ENCODE data around the gene AFP. TPM values are rescaled to one million over a fixed set of nuclear protein-coding genes. Genes with fewer than 3 reads are reported as not detected.

Gene AFP
- polyA plus RNA-seq, 1 donor (not counting 4 experiments of a cell fraction or from before 2014, with no cell fraction given), result 1.8 TPM

GRCh38 chr4:73501664-73502265 is 65.7 kb downstream of the AFP start:
- H3K27me3 ChIP-seq (ENCODE audit: control insufficient read depth, extremely low read depth, insufficient read depth, low read length), result no peaks in the 10 kb centered on the region
- peaks cover 6% of the 10 kb centered on the region for H3K4me1 ChIP-seq (ENCODE audit: control insufficient read depth, extremely low read depth, insufficient read depth, low read length)
- dilution Hi-C loops (cut with MboI; ENCODE audit: extremely low pct_ligation_motif_present, low sequenced_read_pairs), result no loop called here
- no peak overlapping the region for H3K9ac ChIP-seq (ENCODE audit: control insufficient read depth, extremely low read depth, insufficient read depth, low read length)
- no peaks in the 10 kb centered on the region for H4K20me1 ChIP-seq (ENCODE audit: control insufficient read depth, extremely low read depth, insufficient read depth, low read length)
- H3K79me2 ChIP-seq (ENCODE audit: control insufficient read depth, insufficient read depth, low read length), result no peaks in the 10 kb centered on the region
- peak overlapping the region; percentile 20 for H2AFZ ChIP-seq (ENCODE audit: control insufficient read depth, low read length)
- no peak for TF ChIP-seq EZH2 (IDR thresholded peaks at IDR 0.05; ENCODE audit: low read length)
- TF ChIP-seq, protein P1, sequence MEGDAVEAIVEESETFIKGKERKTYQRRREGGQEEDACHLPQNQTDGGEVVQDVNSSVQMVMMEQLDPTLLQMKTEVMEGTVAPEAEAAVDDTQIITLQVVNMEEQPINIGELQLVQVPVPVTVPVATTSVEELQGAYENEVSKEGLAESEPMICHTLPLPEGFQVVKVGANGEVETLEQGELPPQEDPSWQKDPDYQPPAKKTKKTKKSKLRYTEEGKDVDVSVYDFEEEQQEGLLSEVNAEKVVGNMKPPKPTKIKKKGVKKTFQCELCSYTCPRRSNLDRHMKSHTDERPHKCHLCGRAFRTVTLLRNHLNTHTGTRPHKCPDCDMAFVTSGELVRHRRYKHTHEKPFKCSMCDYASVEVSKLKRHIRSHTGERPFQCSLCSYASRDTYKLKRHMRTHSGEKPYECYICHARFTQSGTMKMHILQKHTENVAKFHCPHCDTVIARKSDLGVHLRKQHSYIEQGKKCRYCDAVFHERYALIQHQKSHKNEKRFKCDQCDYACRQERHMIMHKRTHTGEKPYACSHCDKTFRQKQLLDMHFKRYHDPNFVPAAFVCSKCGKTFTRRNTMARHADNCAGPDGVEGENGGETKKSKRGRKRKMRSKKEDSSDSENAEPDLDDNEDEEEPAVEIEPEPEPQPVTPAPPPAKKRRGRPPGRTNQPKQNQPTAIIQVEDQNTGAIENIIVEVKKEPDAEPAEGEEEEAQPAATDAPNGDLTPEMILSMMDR (optimal IDR thresholded peaks at IDR 0.05 in 1 of 3, IDR thresholded peaks at IDR 0.05 in 1 of 3, conservative IDR thresholded peaks at IDR 0.05 in 1 of 3; ENCODE audit: extremely low read depth in 1 of 3, insufficient read depth in 2 of 3, low read length in 3 of 3), result no peak
- FAIRE-seq (no peak), DNase-seq (ENCODE audit: low read depth, low spot score) (no peak)
- H3K36me3 ChIP-seq (ENCODE audit: control insufficient read depth in 2 of 2, extremely low read depth in 1 of 2, insufficient read depth in 2 of 2, low read length in 2 of 2), result no peaks in the 10 kb centered on the region
- no peak overlapping the region for H3K4me2 ChIP-seq (ENCODE audit: control insufficient read depth, extremely low read depth, insufficient read depth, low read depth, low read length)
- no peak overlapping the region for H3K4me3 ChIP-seq (ENCODE audit: control insufficient read depth in 2 of 3, extremely low read depth in 1 of 3, insufficient read depth in 2 of 3, low read depth in 1 of 3, low read length in 3 of 3)
- no peaks in the 10 kb centered on the region for H3K9me1 ChIP-seq (ENCODE audit: control insufficient read depth, extremely low read depth, insufficient read depth, low read length)
- no peak overlapping the region for H3K27ac ChIP-seq (ENCODE audit: control insufficient read depth, insufficient read depth, low read length)
- H3K9me3 ChIP-seq (ENCODE audit: control insufficient read depth, low read depth, low read length), result no peaks in the 10 kb centered on the region

DNA sequence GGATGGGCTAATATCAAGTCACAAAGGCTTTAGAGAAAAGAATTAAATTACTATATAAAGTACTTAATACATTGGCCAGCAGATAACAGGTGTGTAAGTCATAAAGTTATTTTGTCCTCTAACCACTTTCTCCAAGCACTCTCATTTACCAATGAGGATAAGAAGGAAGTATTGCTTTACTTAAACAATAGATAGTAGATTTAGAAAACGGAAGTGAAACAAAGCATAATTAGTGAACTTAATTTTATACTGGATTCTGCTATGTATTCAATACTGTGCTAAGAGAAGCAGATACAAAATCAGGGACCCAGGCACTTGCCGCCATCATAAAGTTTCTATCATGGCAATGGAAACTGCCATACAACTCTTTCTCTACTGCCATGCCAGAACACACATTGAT is 69.5 kb downstream of the AFP start:
- no peak for DNase-seq (ENCODE audit: low read depth, low spot score)

More for the DNA sequence above, 69.5 kb downstream of the AFP start:
- Histone ChIP-seq H3K27me3 (ENCODE audit: control insufficient read depth, extremely low read depth, insufficient read depth, low read length) (no peaks in the 10 kb centered on the region), H4K20me1 (ENCODE audit: control insufficient read depth, extremely low read depth, insufficient read depth, low read length) (no peaks in the 10 kb centered on the region), H3K9me1 (ENCODE audit: control insufficient read depth, extremely low read depth, insufficient read depth, low read length) (no peaks in the 10 kb centered on the region), H3K79me2 (ENCODE audit: control insufficient read depth, insufficient read depth, low read length) (no peaks in the 10 kb centered on the region), H3K4me3 (ENCODE audit: control insufficient read depth in 2 of 3, extremely low read depth in 1 of 3, insufficient read depth in 2 of 3, low read depth in 1 of 3, low read length in 3 of 3) (no peak overlapping the region), H3K27ac (ENCODE audit: control insufficient read depth, insufficient read depth, low read length) (no peak overlapping the region), H3K9ac (ENCODE audit: control insufficient read depth, extremely low read depth, insufficient read depth, low read length) (no peak overlapping the region), H3K36me3 (ENCODE audit: control insufficient read depth in 2 of 2, extremely low read depth in 1 of 2, insufficient read depth in 2 of 2, low read length in 2 of 2) (no peaks in the 10 kb centered on the region), H2AFZ (ENCODE audit: control insufficient read depth, low read length) (no peak overlapping the region), H3K4me1 (ENCODE audit: control insufficient read depth, extremely low read depth, insufficient read depth, low read length) (no peaks in the 10 kb centered on the region), H3K4me2 (ENCODE audit: control insufficient read depth, extremely low read depth, insufficient read depth, low read depth, low read length) (no peak overlapping the region), H3K9me3 (ENCODE audit: control insufficient read depth, low read depth, low read length) (no peaks in the 10 kb centered on the region)
- TF ChIP-seq EZH2 (IDR thresholded peaks at IDR 0.05; ENCODE audit: low read length), result no peak
- TF ChIP-seq, protein P1 (optimal IDR thresholded peaks at IDR 0.05 in 1 of 3, IDR thresholded peaks at IDR 0.05 in 1 of 3, conservative IDR thresholded peaks at IDR 0.05 in 1 of 3; ENCODE audit: extremely low read depth in 1 of 3, insufficient read depth in 2 of 3, low read length in 3 of 3), result no peak
- no peak for FAIRE-seq
- dilution Hi-C loops (cut with MboI; ENCODE audit: extremely low pct_ligation_motif_present, low sequenced_read_pairs), result no loop called here

Other genes with a start within 250 kb of the AFP start
- 51.5 to 53.4 TPM (median 53.0 TPM) in 3 replicates for gene ANKRD17, start 177.4 kb upstream of the AFP start, polyA plus RNA-seq
- not detected in 3 replicates for gene ALB, start 31.9 kb upstream of the AFP start, polyA plus RNA-seq
- gene AFM, start 45.5 kb downstream of the AFP start, polyA plus RNA-seq, result 0.02 to 0.03 TPM in 2 of 3 replicates, not detected in the other
- 3.6 to 6.5 TPM (median 4.4 TPM) in 3 replicates for gene RASSF6, start 184.2 kb downstream of the AFP start, polyA plus RNA-seq

All from keratinocyte (primary cell).